Left renal cortex interstitium (tissue), 4 donors: Measurements from ENCODE around the gene CDADC1. TPM values are rescaled to one million over a fixed set of nuclear protein-coding genes. Genes with fewer than 3 reads are reported as not detected.
"Not testable (repeated sequence)": the region's sequence is repeated elsewhere in the genome, so short reads cannot be mapped to it uniquely, and the experiment has no call there.

Source experiments
- DNase-seq, 4 donors: peaks; one replicate each; pipeline ENCODE4 v3.0.0-alpha.2; 2013; ENCODE audit warnings: low read depth in 4 of 4, low spot score in 2 of 4, missing footprints in 1 of 4
- polyA plus RNA-seq, 4 donors: library from polyadenylated mRNA; unstranded; fragments of 120-200 nt; gene quantifications; one replicate each; pipeline ENCODE4 v1.2.1, GENCODE V29; 2013; ENCODE audit not compliant: insufficient read length in 4 of 4

The CDADC1 gene
- polyA plus RNA-seq, 4 donors, result 11.8 to 16.7 (median 13.9) TPM

GRCh38 chr13:49310251-49310650 is 62.5 kb downstream of the CDADC1 start:
- DNase-seq, result no peak

DNA sequence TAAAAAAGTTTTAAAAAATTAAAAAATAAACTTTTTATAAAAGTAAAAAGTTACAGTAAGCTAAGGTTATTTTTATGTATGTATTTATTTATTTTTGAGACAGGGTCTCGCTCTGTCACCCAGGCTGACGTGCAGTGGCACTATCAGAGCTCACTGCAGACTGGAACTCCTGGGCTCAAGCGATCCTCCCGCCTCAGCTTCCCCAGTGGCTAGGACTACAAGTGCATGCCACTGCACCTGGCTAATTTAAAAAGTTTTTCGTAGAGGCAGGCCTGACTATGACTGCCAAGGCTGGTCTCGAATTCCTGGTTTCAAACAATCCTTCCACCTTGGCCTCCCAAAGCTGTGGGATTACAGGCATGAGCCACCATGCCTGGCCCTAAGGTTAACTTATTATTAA is 64.1 kb downstream of the CDADC1 start:
- DNase-seq, result no peak

DNA sequence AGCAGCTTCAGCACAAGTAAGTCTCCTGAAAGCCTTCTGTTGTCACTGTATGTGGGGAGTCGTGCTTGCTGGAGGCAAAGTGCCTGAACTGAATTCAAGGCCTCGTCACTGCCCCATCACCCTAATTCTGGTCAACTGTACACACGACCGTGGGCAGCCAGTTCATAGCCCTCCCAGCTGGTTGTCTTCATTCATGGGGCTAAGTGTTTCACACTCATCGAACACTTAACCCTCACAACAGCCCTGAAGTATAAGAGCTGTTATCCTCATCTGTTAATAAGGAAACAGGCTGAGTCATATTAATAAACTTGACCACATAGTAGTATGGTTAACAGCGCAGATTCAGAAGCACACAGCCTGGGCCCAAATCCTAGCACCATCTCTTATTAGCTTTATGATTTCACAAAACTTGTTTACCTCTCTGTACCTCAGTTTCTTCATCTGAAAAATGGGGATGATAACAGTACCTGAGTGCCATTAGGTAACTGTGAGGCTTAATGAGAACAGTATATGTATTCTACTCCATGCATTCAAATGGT is 66.7 kb downstream of the CDADC1 start:
- no peak for DNase-seq

DNA sequence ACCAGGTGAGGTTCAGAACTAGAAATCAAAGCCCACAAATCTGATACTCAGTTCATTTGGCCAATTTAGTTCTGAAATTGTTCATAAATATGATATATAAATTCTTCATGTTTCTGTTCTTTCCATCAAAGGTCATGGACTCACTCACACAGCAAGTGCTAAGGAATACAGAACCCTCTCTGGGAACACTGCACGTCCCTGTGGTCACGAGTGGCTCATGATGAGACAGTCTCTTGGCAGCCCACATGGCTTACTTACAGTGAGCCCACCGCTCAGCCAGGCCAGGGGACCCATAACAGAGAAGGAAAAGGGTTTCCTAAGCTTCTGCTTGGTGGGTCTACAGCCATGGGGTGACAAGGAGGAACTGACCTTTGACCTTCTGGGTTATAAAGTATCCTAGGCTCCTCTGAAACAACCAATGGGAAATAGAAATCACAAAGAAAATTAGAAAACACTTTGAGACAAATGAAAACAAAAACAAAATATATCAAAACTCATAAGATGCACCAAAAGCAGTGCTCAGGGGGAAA is 67.4 kb downstream of the CDADC1 start:
- DNase-seq, result no peak

GRCh38 chr13:49315756-49316482 is 68.2 kb downstream of the CDADC1 start:
- DNase-seq, result no peak

GRCh38 chr13:49319551-49319950 is 71.8 kb downstream of the CDADC1 start:
- no peak for DNase-seq

GRCh38 chr13:49319951-49320350 is 72.2 kb downstream of the CDADC1 start:
- no peak for DNase-seq

- DNase-seq, result no peak
Observed at GRCh38 chr13:49320975-49321374, 73.2 kb downstream of the CDADC1 start.

- no peak for DNase-seq
Observed at GRCh38 chr13:49322702-49323101, 75.0 kb downstream of the CDADC1 start.

DNA sequence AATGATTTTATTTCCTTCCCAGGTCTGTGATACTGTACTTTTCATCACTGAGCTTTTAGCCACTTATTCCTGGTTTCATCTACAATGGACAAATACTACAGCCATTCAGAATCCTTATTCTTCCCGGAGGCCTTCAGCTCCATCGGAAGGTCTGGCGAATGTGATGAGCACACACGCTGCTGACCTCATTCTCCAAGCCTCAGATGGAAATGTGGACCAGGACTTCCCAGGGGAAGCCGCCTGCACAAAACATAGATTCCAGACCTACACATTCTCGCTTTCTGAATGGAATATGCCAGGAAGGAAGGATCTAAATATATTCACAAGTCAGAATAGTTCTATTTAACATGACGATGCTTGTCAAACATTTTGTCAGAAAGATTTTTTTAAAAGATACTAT is 75.6 kb downstream of the CDADC1 start:
- no peak for DNase-seq

GRCh38 chr13:49326222-49326917 is 78.6 kb downstream of the CDADC1 start:
- no peak for DNase-seq

GRCh38 chr13:49327145-49327544 is 79.4 kb downstream of the CDADC1 start:
- not testable (repeated sequence) for DNase-seq

DNA sequence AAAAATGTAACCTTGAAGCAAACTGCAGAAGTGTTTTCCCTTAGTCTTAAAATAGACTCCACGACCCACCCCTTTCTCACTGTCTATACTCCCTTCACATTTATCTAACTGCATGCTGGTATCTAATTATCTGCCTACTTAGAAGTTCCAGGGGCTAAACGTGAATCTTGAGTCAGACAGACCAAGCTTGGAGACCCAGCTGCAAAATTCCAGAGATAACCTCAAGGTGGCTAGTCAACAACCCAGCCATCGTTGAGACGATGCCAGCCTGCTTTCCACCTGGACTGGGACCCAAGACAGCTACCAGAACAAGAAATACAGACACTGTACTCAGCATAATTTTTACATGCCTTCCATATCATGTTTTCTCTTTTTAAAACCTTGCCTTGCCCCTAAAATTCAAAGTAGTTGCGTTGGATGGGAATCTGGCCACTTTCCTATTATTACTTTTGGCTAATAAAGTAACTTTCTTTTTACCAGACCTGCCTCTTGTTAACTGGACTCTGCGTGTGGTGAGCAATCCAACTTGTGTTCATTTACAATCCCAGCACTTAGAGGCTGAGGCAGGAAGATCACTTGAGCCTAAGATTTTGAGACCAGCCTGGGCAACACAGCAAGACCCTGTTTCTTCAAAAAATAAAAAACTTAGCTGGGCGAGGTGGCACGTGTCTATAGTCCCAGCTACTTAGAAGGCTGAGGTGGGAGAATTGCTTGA is 82.3 kb downstream of the CDADC1 start:
- DNase-seq, result no peak

DNA sequence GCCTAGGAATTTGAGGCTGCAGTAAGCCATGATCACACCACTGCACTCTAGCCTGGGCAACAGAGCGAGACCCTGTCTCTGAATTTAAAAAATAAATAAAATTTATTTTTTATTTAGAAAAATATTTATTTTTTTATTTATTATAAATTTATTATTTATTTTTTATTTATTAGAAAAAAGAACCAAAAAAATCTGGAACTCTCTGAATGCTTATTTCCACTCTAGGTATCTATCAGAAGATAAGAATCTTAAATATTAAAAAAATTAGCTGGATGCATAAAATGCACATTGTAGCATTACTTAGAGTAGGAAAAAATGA is 82.8 kb downstream of the CDADC1 start:
- no peak for DNase-seq

DNA sequence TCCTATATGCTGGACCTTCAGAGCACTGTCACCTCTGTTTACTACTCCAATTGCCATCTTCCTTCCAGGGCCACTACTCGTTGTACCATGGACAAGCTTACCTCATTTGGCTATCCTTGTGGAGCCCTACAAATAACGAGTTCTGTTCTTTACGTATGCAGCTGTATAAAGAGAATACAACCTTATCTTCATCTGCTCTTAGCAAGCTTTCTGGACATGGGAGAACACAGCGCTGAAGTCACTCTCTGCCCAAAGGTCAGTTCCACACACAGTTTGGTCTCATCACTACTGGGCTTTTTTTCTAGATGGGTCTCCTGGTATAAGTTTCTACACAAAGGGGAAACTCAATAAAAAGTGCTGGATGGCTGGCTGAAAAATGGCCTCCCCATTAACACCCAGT is 88.9 kb downstream of the CDADC1 start:
- no peak for DNase-seq

DNA sequence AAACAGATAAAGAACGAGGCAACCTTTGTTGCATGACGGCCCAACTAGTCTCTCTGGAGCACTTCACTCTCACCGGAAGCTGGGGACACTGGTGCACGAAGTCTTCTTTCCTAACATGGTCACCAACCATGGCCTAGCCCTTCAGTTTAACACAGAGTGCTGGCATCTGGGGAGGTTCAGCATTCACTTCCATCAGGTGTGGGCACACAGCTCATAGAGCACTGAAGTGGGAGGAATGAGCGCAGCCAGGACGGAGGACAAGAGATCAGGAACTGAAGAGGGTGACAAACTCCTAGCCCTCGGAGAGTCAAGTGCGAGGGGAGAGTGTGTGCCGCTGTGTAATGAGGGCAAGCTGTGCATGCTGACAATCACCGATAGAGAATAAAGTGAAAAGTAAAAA is 92.4 kb downstream of the CDADC1 start:
- DNase-seq, result no peak

DNA sequence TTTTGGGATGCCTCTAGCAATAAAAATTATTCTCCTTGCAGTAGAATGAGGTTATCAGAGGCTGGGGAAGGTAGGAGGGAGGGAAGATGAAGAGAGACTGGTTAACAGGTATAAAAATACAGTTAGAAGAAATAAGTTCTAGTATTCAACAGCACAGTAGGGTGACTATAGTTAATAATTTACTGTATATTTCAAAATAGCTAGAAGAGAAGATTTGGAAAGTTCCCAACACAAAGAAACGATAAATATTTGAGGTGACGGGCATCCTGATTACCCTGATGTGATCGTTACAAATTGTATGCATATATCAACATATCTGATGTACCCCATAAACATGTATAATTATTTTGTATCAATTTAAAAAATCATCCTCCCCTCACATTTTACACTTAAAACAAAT is 93.8 kb downstream of the CDADC1 start:
- no peak for DNase-seq

DNA sequence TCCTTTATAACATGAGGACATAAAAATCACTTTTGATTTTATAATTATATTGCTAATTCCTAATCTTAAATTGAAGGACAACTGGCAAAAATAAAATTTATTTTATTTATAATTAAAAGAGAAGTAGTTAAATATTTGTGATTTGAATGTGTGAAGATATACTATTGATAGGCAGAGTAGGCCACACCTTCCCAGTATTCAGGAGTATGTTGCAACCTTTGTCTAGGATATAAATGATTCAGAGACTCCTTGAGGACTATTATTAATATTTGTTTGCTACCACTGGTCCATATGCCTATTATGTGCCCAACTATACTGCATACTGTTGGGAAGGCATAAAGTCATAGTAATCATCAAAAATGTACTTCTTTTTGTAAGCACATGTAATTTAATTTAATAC is 94.2 kb downstream of the CDADC1 start:
- DNase-seq, result no peak

- no peak for DNase-seq
Observed at GRCh38 chr13:49342454-49342853, 94.7 kb downstream of the CDADC1 start.
